Endothelial cell of umbilical vein (primary cell): ENCODE data around the gene ASTN1. TPM values are rescaled to one million over a fixed set of nuclear protein-coding genes. Genes with fewer than 3 reads are reported as not detected.

Source experiments
- BruUV-seq: library from RNA; stranded (reverse); fragments of 400-500 nt; replicated peaks from 2 replicates; lab custom pipeline; 2021; lab: Mats Ljungman, UMichigan
- CTCF ChIA-PET: fragments of 300-600, 350-600 bp; sonication (Branson Sonifier 250); formaldehyde crosslinking; loops from one replicate; lab custom pipeline; 2021; ENCODE audit warnings: antibody characterized with exemption, inconsistent platforms; lab: Charles Lee
- POLR2A ChIA-PET: fragments of 300-600, 350-600 bp; sonication (Branson Sonifier 250); formaldehyde crosslinking; loops from one replicate; lab custom pipeline; 2021; ENCODE audit warnings: antibody characterized with exemption, inconsistent platforms; lab: Charles Lee
- DNase-seq: peaks from one replicate; pipeline ENCODE4 v3.0.0-alpha.2; 2011; ENCODE audit warnings: low read depth, low spot score
- FAIRE-seq: peaks from 2 replicates; lab custom pipeline; 2011; peaks lifted over from hg19 to GRCh38; lab: Jason Lieb, UNC
- H2AFZ ChIP-seq: 2 replicates; pipeline ENCODE4 v1.6.0; 2012; ENCODE audit warnings: low read depth, low read length, control low read depth, inconsistent platforms
- H3K27ac ChIP-seq: 2 replicates; pipeline ENCODE4 v1.5.1; 2011; ENCODE audit warnings: low read depth, mild to moderate bottlenecking, control low read depth, low read length, moderate library complexity; ENCODE audit not compliant: insufficient read depth
- H3K27me3 ChIP-seq, 2 experiments: 2 replicates each; pipeline versions ENCODE4 v1.6.0 to v1.6.1; 2011; ENCODE audit warnings: low read length in 2 of 2, mixed read lengths in 1 of 2; ENCODE audit not compliant: control insufficient read depth in 2 of 2, insufficient read depth in 2 of 2
- H3K36me3 ChIP-seq, 2 experiments: 2 replicates in 1 of 2; 3 replicates in 1 of 2; pipeline ENCODE4 v1.5.1; 2011; ENCODE audit warnings: low read length in 2 of 2, mild to moderate bottlenecking in 1 of 2, moderate library complexity in 1 of 2; ENCODE audit not compliant: control insufficient read depth in 2 of 2, insufficient read depth in 2 of 2; ENCODE audit errors: extremely low read depth in 1 of 2
- H3K4me1 ChIP-seq: 3 replicates; pipeline ENCODE4 v1.5.1; 2011; ENCODE audit warnings: mild to moderate bottlenecking, low read length; ENCODE audit not compliant: control insufficient read depth, insufficient read depth; ENCODE audit errors: extremely low read depth
- H3K4me2 ChIP-seq: 2 replicates; pipeline ENCODE4 v1.6.1; 2011; ENCODE audit warnings: low read length, control low read depth, mixed read lengths; ENCODE audit not compliant: insufficient read depth
- H3K4me3 ChIP-seq, 3 experiments: fragments of 200-600 bp in 1 of 3; sonication (generic), shearing (Covaris generic) in 1 of 3; replicated peaks in 1 of 3; 2 replicates each; pipeline ENCODE4 v1.5.1; 2011 to 2016; ENCODE audit warnings: control low read depth in 3 of 3, low read length in 3 of 3, mild to moderate bottlenecking in 2 of 3, inconsistent platforms in 1 of 3, low read depth in 1 of 3, moderate library complexity in 1 of 3; ENCODE audit not compliant: insufficient read depth in 1 of 3
- H3K79me2 ChIP-seq: 2 replicates; pipeline ENCODE4 v1.6.0; 2012; ENCODE audit warnings: low read length, inconsistent platforms; ENCODE audit not compliant: control insufficient read depth, insufficient read depth
- H3K9ac ChIP-seq: replicated peaks from 2 replicates; pipeline ENCODE3; 2011; ENCODE audit warnings: low read length, control low read depth; ENCODE audit not compliant: insufficient read depth; ENCODE audit errors: extremely low read depth
- H3K9me1 ChIP-seq: replicated peaks from 3 replicates; pipeline ENCODE4 v1.6.0; 2011; ENCODE audit warnings: mild to moderate bottlenecking, low read length; ENCODE audit not compliant: control insufficient read depth, insufficient read depth; ENCODE audit errors: extremely low read depth
- H3K9me3 ChIP-seq: replicated peaks from 2 replicates; pipeline ENCODE4 v1.5.1; 2012; ENCODE audit warnings: low read length, inconsistent platforms; ENCODE audit not compliant: control insufficient read depth, insufficient read depth
- H4K20me1 ChIP-seq: replicated peaks from 2 replicates; pipeline ENCODE3; 2011; ENCODE audit warnings: mild to moderate bottlenecking, low read length; ENCODE audit not compliant: control insufficient read depth, insufficient read depth; ENCODE audit errors: extremely low read depth
- CTCF ChIP-seq, 2 donors: IDR thresholded peaks; 1 replicate in 1 of 2; 2 replicates in 1 of 2; pipeline ENCODE4 v1.5.1; 2011; ENCODE audit warnings: low read length in 2 of 2, mild to moderate bottlenecking in 2 of 2, moderate library complexity in 2 of 2, control low read depth in 1 of 2, inconsistent platforms in 1 of 2, low read depth in 1 of 2; ENCODE audit not compliant: insufficient read depth in 1 of 2; ENCODE audit errors: extremely low read depth in 1 of 2
- EZH2 ChIP-seq: IDR thresholded peaks from 2 replicates; pipeline ENCODE4 v1.6.1; 2012; ENCODE audit warnings: borderline replicate concordance, low read depth, mild to moderate bottlenecking, moderate library complexity, low read length, inconsistent platforms; ENCODE audit not compliant: severe bottlenecking
- FOS ChIP-seq: IDR thresholded peaks from 2 replicates; pipeline ENCODE4 v1.6.1; 2011; ENCODE audit warnings: mild to moderate bottlenecking, low read length, moderate library complexity, borderline replicate concordance; ENCODE audit not compliant: insufficient read depth
- GATA2 ChIP-seq: IDR thresholded peaks from 2 replicates; pipeline ENCODE4 v1.7.0; 2011; ENCODE audit warnings: low read depth, mild to moderate bottlenecking, moderate library complexity, mixed read lengths, low read length; ENCODE audit not compliant: insufficient read length, insufficient read depth
- JUN ChIP-seq: IDR thresholded peaks from 2 replicates; pipeline ENCODE4 v1.6.1; 2011; ENCODE audit warnings: borderline replicate concordance, low read depth; ENCODE audit not compliant: insufficient read length, insufficient read depth
- MAX ChIP-seq: IDR thresholded peaks from 2 replicates; pipeline ENCODE4 v1.6.1; 2011; ENCODE audit not compliant: insufficient read depth, insufficient read length
- MYC ChIP-seq: IDR thresholded peaks from one replicate; pipeline ENCODE4 v1.6.1; 2011; ENCODE audit warnings: mild to moderate bottlenecking, low read depth, low read length
- POLR2A ChIP-seq: IDR thresholded peaks from 2 replicates; pipeline ENCODE4 v1.6.1; 2012; ENCODE audit warnings: low read depth, mild to moderate bottlenecking, control low read depth, low read length
- POLR2AphosphoS5 ChIP-seq: IDR thresholded peaks from 2 replicates; pipeline ENCODE4 v1.6.1; 2012; ENCODE audit warnings: low read depth, mild to moderate bottlenecking, control low read depth, low read length, moderate library complexity; ENCODE audit not compliant: insufficient read depth
- dilution Hi-C: fragments of 300-500 bp; cut with MboI; formaldehyde crosslinking; loops from one replicate; pipeline ENCODE4 v1.15.0; 2019; ENCODE audit warnings: low sequenced_read_pairs; ENCODE audit not compliant: extremely low pct_ligation_motif_present
- intact Hi-C: fragments of 100-400 bp; cut with micrococcal nuclease; formaldehyde crosslinking; loops from one replicate; pipeline ENCODE4 v1.10.0; 2022
- polyA plus RNA-seq, 4 experiments: library from polyadenylated mRNA; depleted of rRNA in 3 of 4; stranded (reverse) in 3 of 4; unstranded in 1 of 4; fragments of >200 nt; gene quantifications; 2 replicates each; pipeline versions ENCODE4 v1.2.1 to v1.2.3, GENCODE V29; 2011 to 2012; ENCODE audit warnings: missing spikeins in 1 of 4
- total RNA-seq: library from RNA; stranded (reverse); gene quantifications from 2 replicates; pipeline ENCODE4 v1.2.3, GENCODE V29; 2021

Gene ASTN1
- total and polyA plus RNA-seq, 2 donors (not counting 3 experiments of a cell fraction or from before 2014, with no cell fraction given), result 0.04 TPM; not detected in 1

GRCh38 chr1:177172866-177173265 lies 8.4 kb upstream of the ASTN1 start:
- H3K27me3 ChIP-seq, result peaks cover 13 to 22% of the 10 kb centered on the region in 2 experiments
- no TSS peak for BruUV-seq
- dilution Hi-C loops (no loop called here), intact Hi-C loops (no loop called here)
- H3K36me3 ChIP-seq, result no peaks in the 10 kb centered on the region
- ChIA-PET POLR2A (no interaction called here), CTCF (interaction anchor here (2.6 kb wide), 1 partner anchor 9 kb away, joined by 12 read pairs; no protein-coding TSS in a partner anchor)
- no peak overlapping the region for H3K4me3 ChIP-seq
- no peaks in the 10 kb centered on the region for H3K79me2 ChIP-seq
- H3K4me2 ChIP-seq, result no peak overlapping the region
- H2AFZ ChIP-seq, result no peak overlapping the region
- no peak overlapping the region for H3K9ac ChIP-seq
- H4K20me1 ChIP-seq, result no peaks in the 10 kb centered on the region
- no peaks in the 10 kb centered on the region for H3K9me1 ChIP-seq
- H3K9me3 ChIP-seq, result no peaks in the 10 kb centered on the region
- DNase-seq (no peak), FAIRE-seq (no peak)
- no peak for TF ChIP-seq MAX
- TF ChIP-seq FOS, result no peak
- TF ChIP-seq EZH2, result no peak
- no peak for TF ChIP-seq JUN
- no peak for TF ChIP-seq CTCF (IDR thresholded peaks at IDR 0.05; ENCODE audit: extremely low read depth in 1 of 2, insufficient read depth in 1 of 2, low read depth in 1 of 2, low read length in 2 of 2)
- TF ChIP-seq POLR2A, result no peak
- TF ChIP-seq POLR2AphosphoS5, result no peak
- no peak for TF ChIP-seq MYC
- no peak for TF ChIP-seq GATA2
- H3K27ac ChIP-seq, result no peak overlapping the region
- H3K4me1 ChIP-seq, result no peaks in the 10 kb centered on the region
